ACHN (cell line): ENCODE measurements around the gene ZNF474.
A peak's percentile ranks its signal among the peaks of the same experiment; 100 is the strongest.

Experiments
- DNase-seq: peaks from one replicate; pipeline ENCODE4 v3.0.0-alpha.2; 2015
- in situ Hi-C: cut with HindIII; loops from 2 replicates; pipeline ENCODE4 v1.10.0; 2017; ENCODE audit warnings: low sequenced_read_pairs, low pct_ligation_motif_present, low pct_unique_long_range_greater_than_20kb

Gene ZNF474

GRCh38 chr5:122149321-122150090 is 20.2 kb downstream of the ZNF474 start:
- in situ Hi-C loops, result no loop called here
- no peak for DNase-seq

- no peak for DNase-seq
- in situ Hi-C loops, result no loop called here
Measured at GRCh38 chr5:122150215-122150614, 20.9 kb downstream of the ZNF474 start.

GRCh38 chr5:122151640-122152039 is 22.3 kb downstream of the ZNF474 start:
- DNase-seq, result no peak
- in situ Hi-C loops, result no loop called here

GRCh38 chr5:122152266-122152900 is 23.0 kb downstream of the ZNF474 start:
- no peak for DNase-seq
- in situ Hi-C loops, result no loop called here

GRCh38 chr5:122153230-122153629 is 23.9 kb downstream of the ZNF474 start:
- in situ Hi-C loops, result no loop called here
- no peak for DNase-seq

GRCh38 chr5:122153774-122154173 is 24.4 kb downstream of the ZNF474 start:
- DNase-seq, result no peak
- in situ Hi-C loops, result no loop called here

- no peak for DNase-seq
- in situ Hi-C loops, result no loop called here
Measured at GRCh38 chr5:122154491-122154890, 25.1 kb downstream of the ZNF474 start.

GRCh38 chr5:122154910-122155309 is 25.6 kb downstream of the ZNF474 start:
- DNase-seq, result no peak
- in situ Hi-C loops, result no loop called here

- no peak for DNase-seq
- in situ Hi-C loops, result no loop called here
Measured at GRCh38 chr5:122155546-122155945, 26.2 kb downstream of the ZNF474 start.

GRCh38 chr5:122156724-122157325 is 27.5 kb downstream of the ZNF474 start:
- DNase-seq, result peak; percentile 62
- in situ Hi-C loops, result no loop called here

GRCh38 chr5:122162100-122162638 is 32.8 kb downstream of the ZNF474 start:
- in situ Hi-C loops, result no loop called here

GRCh38 chr5:122163121-122164069 is 34.0 kb downstream of the ZNF474 start:
- peak; percentile 84 for DNase-seq
- in situ Hi-C loops, result no loop called here

More at GRCh38 chr5:122162100-122162638, 32.8 kb downstream of the ZNF474 start:
- DNase-seq, result no peak

GRCh38 chr5:122164070-122164435 is 34.7 kb downstream of the ZNF474 start:
- no peak for DNase-seq
- in situ Hi-C loops, result no loop called here

- in situ Hi-C loops, result no loop called here
Measured at GRCh38 chr5:122164831-122165558, 35.6 kb downstream of the ZNF474 start.

GRCh38 chr5:122165559-122166078 is 36.3 kb downstream of the ZNF474 start:
- DNase-seq, result peak; percentile 78
- in situ Hi-C loops, result no loop called here

More at GRCh38 chr5:122164831-122165558, 35.6 kb downstream of the ZNF474 start:
- no peak for DNase-seq

GRCh38 chr5:122169350-122170103 is 40.2 kb downstream of the ZNF474 start:
- in situ Hi-C loops, result no loop called here
- DNase-seq, result no peak

- in situ Hi-C loops, result no loop called here
- DNase-seq, result peak; percentile 41
Measured at GRCh38 chr5:122170620-122171019, 41.3 kb downstream of the ZNF474 start.
